ENCODE results near the gene CHKA.

DNA sequence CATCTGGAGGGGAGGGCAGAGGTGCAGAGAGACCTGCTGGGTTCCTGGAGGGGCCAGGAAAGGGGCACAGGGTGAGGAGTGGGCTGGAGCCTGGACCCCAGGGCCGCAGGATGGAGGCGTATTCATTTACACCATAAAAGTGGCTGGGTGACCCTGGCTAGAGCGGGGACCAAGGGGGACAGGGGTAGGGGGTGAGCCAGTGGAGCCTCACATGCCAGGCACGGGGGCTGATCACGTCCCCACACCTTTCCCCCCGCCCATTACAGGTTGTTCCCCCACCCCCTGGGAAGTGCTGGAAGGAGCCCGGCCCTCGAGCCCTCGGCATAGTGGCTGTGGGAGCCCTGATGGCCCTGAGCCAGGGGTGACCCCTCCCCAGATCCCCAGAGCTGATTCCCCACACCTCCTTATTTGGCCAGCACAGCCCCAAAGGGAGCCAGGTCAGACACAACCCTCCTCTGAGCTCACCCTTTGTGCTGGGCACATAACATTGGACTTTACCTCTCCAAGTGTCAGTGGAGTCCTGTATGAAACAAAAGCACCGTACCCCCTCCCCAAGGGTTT, 81.6 kb downstream of the CHKA start:
- TF ChIP-seq CTCF (IDR thresholded peaks at IDR 0.05; ENCODE audit: extremely low read depth in 1 of 2, insufficient read depth in 1 of 2, low read depth in 1 of 2, low read length in 2 of 2) (no peak), POLR2A (IDR thresholded peaks at IDR 0.05; ENCODE audit: low read depth, low read length) (no peak), EZH2 (IDR thresholded peaks at IDR 0.05; ENCODE audit: borderline replicate concordance, low read depth, low read length, severe bottlenecking) (no peak), POLR2AphosphoS5 (IDR thresholded peaks at IDR 0.05; ENCODE audit: insufficient read depth, low read depth, low read length) (no peak), MAX (IDR thresholded peaks at IDR 0.05; ENCODE audit: insufficient read depth, insufficient read length) (no peak)

All from endothelial cell of umbilical vein (primary cell).